HG03280 (cell line): ENCODE measurements around the gene ACOT12.
"Not testable (repeated sequence)": the region's sequence is repeated elsewhere in the genome, so short reads cannot be mapped to it uniquely, and the experiment has no call there.

Experiments
- ATAC-seq: cut with Tn5 transposase; IDR thresholded peaks from one replicate; pipeline ENCODE4 v1.9.1; 2021; ENCODE audit warnings: mild to moderate bottlenecking, moderate library complexity; ENCODE audit not compliant: unreplicated experiment

Gene ACOT12

DNA sequence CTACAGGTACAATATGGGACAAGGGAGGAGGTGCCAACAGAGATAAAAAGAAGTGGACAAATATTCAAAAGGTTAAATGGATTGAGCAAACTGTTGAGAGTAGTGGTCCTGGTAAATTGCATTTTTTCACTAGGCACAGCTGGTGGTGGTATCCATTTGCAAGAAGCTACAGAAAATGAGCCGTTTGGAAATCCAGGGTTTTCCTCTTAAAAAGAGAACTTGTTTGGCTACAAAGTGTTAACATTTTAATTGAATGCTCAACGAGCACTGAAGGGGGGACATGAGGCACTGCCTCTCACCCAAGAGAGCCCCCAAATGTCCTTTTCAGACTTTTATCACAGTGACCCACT is 93.0 kb downstream of the ACOT12 start:
- no peak for ATAC-seq

DNA sequence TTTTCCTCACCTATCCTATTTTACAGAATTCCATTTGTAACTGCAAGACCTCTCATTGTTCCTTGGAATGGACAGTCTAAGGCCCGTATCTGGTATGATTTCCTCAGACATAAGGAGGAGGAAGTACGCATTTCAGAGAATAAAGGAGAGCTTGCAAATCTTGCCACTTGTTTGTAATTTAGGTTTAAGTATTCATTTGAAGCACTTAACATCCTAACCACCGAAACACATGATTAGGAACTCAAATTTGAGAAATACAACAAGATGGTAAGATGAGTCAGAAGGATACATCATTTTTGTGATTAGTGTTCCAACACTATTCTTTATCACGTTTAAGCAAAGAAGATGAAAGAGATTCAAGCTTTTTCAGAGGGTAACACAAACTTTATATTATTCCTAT is 96.4 kb downstream of the ACOT12 start:
- no peak for ATAC-seq

DNA sequence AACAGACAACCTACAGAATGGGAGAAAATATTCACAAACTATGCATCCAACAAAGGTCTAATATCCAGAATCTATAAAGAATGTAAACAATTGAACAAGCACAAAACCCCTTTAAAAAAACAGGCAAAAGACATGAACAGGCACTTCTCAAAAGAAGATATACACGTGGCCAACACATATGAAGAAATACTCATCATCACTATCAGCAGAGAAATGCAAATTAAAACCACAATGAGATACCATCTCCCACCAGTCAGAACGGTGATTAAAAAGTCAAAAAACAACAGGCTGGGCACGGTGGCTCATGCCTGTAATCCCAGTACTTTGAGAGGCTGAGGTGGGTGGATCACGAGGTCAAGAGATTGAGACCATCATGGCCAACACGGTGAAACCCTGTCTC is 99.9 kb downstream of the ACOT12 start:
- ATAC-seq: not testable (repeated sequence)

DNA sequence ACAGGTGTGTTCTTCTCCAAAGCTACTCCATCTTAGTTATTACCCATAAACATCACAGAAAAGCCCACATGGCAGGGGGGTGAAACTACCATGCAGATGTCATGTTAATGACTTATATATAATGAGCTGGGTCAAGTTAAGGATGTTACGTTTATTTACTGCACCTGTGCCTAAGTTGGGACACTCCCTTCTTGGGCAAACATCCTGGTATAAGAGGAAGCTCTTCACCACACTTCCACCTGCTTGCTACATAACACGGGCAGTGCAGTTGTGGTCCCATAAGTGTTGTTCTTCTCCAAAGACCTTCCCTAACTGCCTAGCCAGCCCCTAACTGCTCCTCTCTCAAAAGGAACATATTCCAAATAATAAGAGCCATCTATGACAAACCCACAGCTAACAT is 101.8 kb downstream of the ACOT12 start:
- ATAC-seq: no peak

DNA sequence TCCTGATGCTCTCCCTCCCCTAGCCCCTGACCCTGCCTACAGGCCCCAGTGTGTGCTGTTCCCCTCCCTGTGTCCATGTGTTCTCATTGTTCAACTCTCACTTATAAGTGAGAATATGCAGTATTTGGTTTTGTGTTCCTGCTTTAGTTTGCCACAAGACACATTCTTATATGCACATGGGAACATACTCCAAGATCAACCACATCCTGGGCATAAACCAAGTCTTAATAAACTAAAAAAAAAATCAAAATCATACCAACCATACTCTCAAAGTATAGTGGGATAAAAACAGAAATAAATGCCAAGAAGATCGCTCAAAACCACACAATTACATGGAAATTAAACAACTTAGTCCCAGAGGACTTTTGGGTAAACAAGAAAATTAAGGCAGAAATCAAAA is 103.8 kb downstream of the ACOT12 start:
- ATAC-seq: no peak

DNA sequence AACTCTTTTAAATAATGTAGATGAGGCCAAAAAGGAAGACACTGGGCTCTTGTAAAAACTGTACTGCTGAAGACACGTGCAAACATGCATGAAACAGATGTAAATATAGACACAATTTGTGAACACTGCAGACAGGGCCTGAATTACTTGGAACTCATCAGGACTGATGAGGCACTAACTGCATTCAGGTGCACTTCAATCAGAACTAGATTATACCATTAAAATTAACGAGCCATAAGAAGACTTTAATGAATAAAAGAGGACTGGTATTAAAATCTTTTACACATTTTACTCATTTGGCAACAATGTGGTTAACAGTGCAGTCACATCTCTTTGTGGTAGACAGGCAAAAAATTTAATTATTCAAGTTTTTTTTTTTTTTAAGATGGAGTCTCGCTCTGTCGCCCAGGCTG is 105.9 kb downstream of the ACOT12 start:
- ATAC-seq: no peak

DNA sequence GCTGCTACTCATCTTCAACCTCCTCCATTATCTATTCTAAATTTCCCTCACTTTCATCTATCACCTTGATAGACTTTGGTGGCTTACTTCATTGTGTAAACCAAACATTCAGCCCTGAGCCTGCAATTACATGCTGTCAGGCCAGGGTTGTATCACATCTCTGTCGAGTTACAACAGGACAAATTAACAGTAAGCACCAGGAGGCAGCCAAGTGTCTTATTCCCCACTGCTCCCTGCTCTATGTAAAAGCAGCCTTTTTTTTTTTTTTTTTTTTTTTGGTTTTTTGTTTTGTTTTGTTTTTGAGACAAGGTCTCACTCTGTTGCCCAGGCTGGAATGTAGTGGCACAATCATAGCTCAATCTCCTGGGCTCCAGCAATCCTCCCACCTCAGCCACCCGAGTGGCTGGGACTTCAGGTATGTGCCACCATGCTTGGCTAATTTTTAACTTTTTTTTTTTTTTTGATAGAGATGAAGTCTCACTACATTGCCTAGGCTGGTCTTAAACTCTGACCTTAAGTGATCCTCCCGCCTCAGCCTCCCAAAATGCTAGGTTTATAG is 107.8 kb downstream of the ACOT12 start:
- ATAC-seq: no peak

DNA sequence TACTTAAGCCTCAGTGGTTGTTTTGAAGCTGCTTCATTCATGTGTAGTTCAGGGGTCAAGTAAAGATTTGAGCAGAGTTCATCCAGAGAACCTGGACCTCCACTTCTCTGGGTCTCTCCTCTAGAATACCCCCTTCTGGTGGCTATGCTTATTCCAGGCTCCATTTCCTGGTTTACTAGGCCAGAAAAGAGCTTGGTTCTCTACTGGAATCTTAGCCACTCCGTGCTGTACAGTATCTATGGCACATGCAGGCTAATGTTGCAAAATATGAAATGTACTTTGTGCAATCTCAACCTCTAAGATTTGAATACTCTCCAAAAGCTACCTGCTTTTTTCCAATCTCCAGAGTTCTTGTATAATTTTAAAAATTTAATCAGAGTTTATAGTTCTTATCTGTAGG is 110.0 kb downstream of the ACOT12 start:
- ATAC-seq: no peak
